Neuronal stem cell (in vitro differentiated cells): Measurements from ENCODE around the gene GRM7.

Source experiments
- DNase-seq: peaks from one replicate; pipeline ENCODE4 v3.0.0-alpha.2; 2013; ENCODE audit warnings: low spot score
- H2AFZ ChIP-seq: one replicate; pipeline ENCODE4 v1.6.1; 2013; ENCODE audit warnings: mild to moderate bottlenecking, low read length, inconsistent platforms
- H2AK5ac ChIP-seq: 2 replicates; pipeline ENCODE4 v1.6.1; 2013; ENCODE audit warnings: low read depth, mild to moderate bottlenecking, inconsistent platforms, low read length, moderate library complexity, mixed read lengths
- H2BK120ac ChIP-seq: 2 replicates; pipeline ENCODE4 v1.6.1; 2013; ENCODE audit warnings: low read depth, mild to moderate bottlenecking, inconsistent platforms, low read length, moderate library complexity, mixed read lengths
- H2BK12ac ChIP-seq: one replicate; pipeline ENCODE4 v1.6.1; 2013; ENCODE audit warnings: low read length, inconsistent platforms
- H2BK15ac ChIP-seq: 2 replicates; pipeline ENCODE4 v1.6.1; 2013; ENCODE audit warnings: mild to moderate bottlenecking, low read length, inconsistent platforms, mixed read lengths
- H2BK5ac ChIP-seq: one replicate; pipeline ENCODE4 v1.6.1; 2013; ENCODE audit warnings: inconsistent platforms, mild to moderate bottlenecking, low read length, moderate library complexity
- H3K14ac ChIP-seq: one replicate; pipeline ENCODE4 v1.6.1; 2013; ENCODE audit warnings: low read length, inconsistent platforms
- H3K18ac ChIP-seq: 2 replicates; pipeline ENCODE4 v1.6.1; 2013; ENCODE audit warnings: low read length, inconsistent platforms
- H3K23ac ChIP-seq: 2 replicates; pipeline ENCODE4 v1.6.1; 2013; ENCODE audit warnings: low read depth, mild to moderate bottlenecking, mixed read lengths, low read length, inconsistent platforms; ENCODE audit not compliant: poor library complexity
- H3K27ac ChIP-seq: replicated peaks from 3 replicates; pipeline ENCODE4 v1.5.1; 2013; ENCODE audit warnings: low read length, inconsistent platforms
- H3K27me3 ChIP-seq, 3 experiments: 2 replicates each; pipeline ENCODE4 v1.6.1; 2013; ENCODE audit warnings: low read length in 3 of 3, mild to moderate bottlenecking in 2 of 3, inconsistent platforms in 1 of 3, low read depth in 1 of 3, mixed read lengths in 1 of 3, moderate library complexity in 1 of 3; ENCODE audit not compliant: control insufficient read depth in 3 of 3, insufficient read depth in 3 of 3
- H3K36me3 ChIP-seq, 2 donors: replicated peaks in 1 of 2; 2 replicates each; pipeline ENCODE4 v1.6.1; 2013; ENCODE audit warnings: low read length in 2 of 2; ENCODE audit not compliant: control insufficient read depth in 2 of 2, insufficient read depth in 2 of 2
- H3K4ac ChIP-seq: 2 replicates; pipeline ENCODE4 v1.6.1; 2013; ENCODE audit warnings: inconsistent platforms, mild to moderate bottlenecking, low read length, moderate library complexity
- H3K4me1 ChIP-seq, 2 donors: 1 replicate in 1 of 2; 2 replicates in 1 of 2; pipeline ENCODE4 v1.6.1; 2013; ENCODE audit warnings: low read length in 2 of 2, low read depth in 1 of 2; ENCODE audit not compliant: control insufficient read depth in 2 of 2, insufficient read depth in 1 of 2
- H3K4me2 ChIP-seq: one replicate; pipeline ENCODE4 v1.6.1; 2013; ENCODE audit warnings: mild to moderate bottlenecking, low read length, inconsistent platforms; ENCODE audit not compliant: insufficient read depth, poor library complexity, severe bottlenecking
- H3K4me3 ChIP-seq, 2 donors: 2 replicates each; pipeline ENCODE4 v1.5.1; 2013; ENCODE audit warnings: low read length in 2 of 2, mild to moderate bottlenecking in 2 of 2, inconsistent platforms in 1 of 2, moderate library complexity in 1 of 2
- H3K79me1 ChIP-seq: one replicate; pipeline ENCODE4 v1.6.1; 2013; ENCODE audit warnings: low read depth, mild to moderate bottlenecking, inconsistent platforms, low read length, moderate library complexity
- H3K9ac ChIP-seq: one replicate; pipeline ENCODE4 v1.6.1; 2013; ENCODE audit warnings: mild to moderate bottlenecking, low read depth, low read length, inconsistent platforms; ENCODE audit not compliant: poor library complexity
- H3K9me3 ChIP-seq, 2 donors: replicated peaks in 1 of 2; 2 replicates each; pipeline versions ENCODE3 to v1.6.1; 2013; ENCODE audit warnings: low read length in 2 of 2, mild to moderate bottlenecking in 2 of 2, inconsistent platforms in 1 of 2, low read depth in 1 of 2, mixed read lengths in 1 of 2, moderate library complexity in 1 of 2; ENCODE audit not compliant: control insufficient read depth in 2 of 2, insufficient read depth in 1 of 2
- H4K8ac ChIP-seq: one replicate; pipeline ENCODE4 v1.6.1; 2013; ENCODE audit warnings: low read depth, mild to moderate bottlenecking, inconsistent platforms, low read length, moderate library complexity
- H4K91ac ChIP-seq: one replicate; pipeline ENCODE4 v1.6.1; 2013; ENCODE audit warnings: low read length, low read depth, mild to moderate bottlenecking, inconsistent platforms; ENCODE audit not compliant: poor library complexity
- whole genome bisulfite sequencing, 2 donors: extraction: QIAGEN DNeasy Blood & Tissue Kit; methylation state at CpG; one replicate each; pipeline ENCODE4 v1.1.7; 2013; ENCODE audit warnings: missing lambda C conversion rate in 2 of 2, mixed read lengths in 1 of 2; ENCODE audit not compliant: insufficient read length in 2 of 2, insufficient replicate concordance in 1 of 2; ENCODE audit errors: extremely low coverage in 2 of 2; 5-methylcytosine and 5-hydroxymethylcytosine counted together

The GRM7 gene

GRCh38 chr3:7684182-7684715 is 823.3 kb downstream of the GRM7 start:
- no peaks in the 10 kb centered on the region for H3K9me3 ChIP-seq
- H2BK12ac ChIP-seq, result no peak overlapping the region
- no peaks in the 10 kb centered on the region for H3K4me1 ChIP-seq
- no peak overlapping the region for H4K91ac ChIP-seq
- H3K23ac ChIP-seq, result no peak overlapping the region
- H3K27ac ChIP-seq, result no peak overlapping the region
- no peak overlapping the region for H3K14ac ChIP-seq
- H2AK5ac ChIP-seq, result no peak overlapping the region
- no peak for DNase-seq
- H2BK120ac ChIP-seq, result no peak overlapping the region
- no peak overlapping the region for H2BK15ac ChIP-seq
- H3K36me3 ChIP-seq, result no peaks in the 10 kb centered on the region
- no peak overlapping the region for H3K4me2 ChIP-seq
- no peak overlapping the region for H3K4me3 ChIP-seq
- no peak overlapping the region for H2AFZ ChIP-seq
- no peak overlapping the region for H3K18ac ChIP-seq
- no peak overlapping the region for H4K8ac ChIP-seq
- H3K4ac ChIP-seq, result no peak overlapping the region
- H2BK5ac ChIP-seq, result no peak overlapping the region
- no CpG with 5 or more reads among the region's 1 CpG for WGBS, 2 donors
- H3K27me3 ChIP-seq, result no peaks in the 10 kb centered on the region
- no peaks in the 10 kb centered on the region for H3K79me1 ChIP-seq
- H3K9ac ChIP-seq, result no peak overlapping the region

- Histone ChIP-seq H3K14ac (no peak overlapping the region), H3K4me1 (no peaks in the 10 kb centered on the region), H2BK120ac (no peak overlapping the region), H3K23ac (no peak overlapping the region), H3K36me3 (no peaks in the 10 kb centered on the region), H2BK5ac (no peak overlapping the region), H3K18ac (no peak overlapping the region), H3K9me3 (no peaks in the 10 kb centered on the region), H2BK12ac (no peak overlapping the region), H2AK5ac (no peak overlapping the region), H3K27ac (no peak overlapping the region), H4K91ac (no peak overlapping the region), H3K4me3 (no peak overlapping the region), H3K4ac (no peak overlapping the region), H3K27me3 (no peaks in the 10 kb centered on the region), H2BK15ac (no peak overlapping the region), H2AFZ (no peak overlapping the region), H3K79me1 (no peaks in the 10 kb centered on the region), H3K4me2 (no peak overlapping the region), H4K8ac (no peak overlapping the region), H3K9ac (no peak overlapping the region)
- WGBS, 2 donors, result no CpG with 5 or more reads among the region's 6 CpGs
- DNase-seq, result no peak
These were observed 826.7 kb downstream of the GRM7 start for GRCh38 chr3:7687428-7688147.

GRCh38 chr3:7692866-7693265 is 832.0 kb downstream of the GRM7 start:
- H3K79me1 ChIP-seq, result no peaks in the 10 kb centered on the region
- no peak overlapping the region for H2BK5ac ChIP-seq
- H2AK5ac ChIP-seq, result no peak overlapping the region
- no peak overlapping the region for H3K14ac ChIP-seq
- no peaks in the 10 kb centered on the region for H3K4me1 ChIP-seq
- no peaks in the 10 kb centered on the region for H3K27me3 ChIP-seq
- no peak overlapping the region for H3K4ac ChIP-seq
- DNase-seq, result no peak
- no peak overlapping the region for H2AFZ ChIP-seq
- no peak overlapping the region for H4K91ac ChIP-seq
- no peaks in the 10 kb centered on the region for H3K9me3 ChIP-seq
- H2BK12ac ChIP-seq, result no peak overlapping the region
- no peak overlapping the region for H3K9ac ChIP-seq
- H2BK120ac ChIP-seq, result no peak overlapping the region
- H3K23ac ChIP-seq, result no peak overlapping the region
- no peak overlapping the region for H3K27ac ChIP-seq
- H4K8ac ChIP-seq, result no peak overlapping the region
- H3K4me3 ChIP-seq, result no peak overlapping the region
- H3K36me3 ChIP-seq, result no peaks in the 10 kb centered on the region
- H3K18ac ChIP-seq, result no peak overlapping the region
- no CpG with 5 or more reads among the region's 3 CpGs for WGBS, 2 donors
- no peak overlapping the region for H2BK15ac ChIP-seq
- H3K4me2 ChIP-seq, result no peak overlapping the region

- WGBS, 2 donors, result no CpG with 5 or more reads among the region's 2 CpGs
These were observed 833.1 kb downstream of the GRM7 start for GRCh38 chr3:7693976-7694375.

More at GRCh38 chr3:7693976-7694375, 833.1 kb downstream of the GRM7 start:
- Histone ChIP-seq H3K4me2 (no peak overlapping the region), H3K4ac (no peak overlapping the region), H3K79me1 (no peaks in the 10 kb centered on the region), H3K9ac (no peak overlapping the region), H2AK5ac (no peak overlapping the region), H3K4me1 (no peaks in the 10 kb centered on the region), H3K27me3 (no peaks in the 10 kb centered on the region), H3K14ac (no peak overlapping the region), H2BK12ac (no peak overlapping the region), H3K36me3 (no peaks in the 10 kb centered on the region), H3K9me3 (no peaks in the 10 kb centered on the region), H3K27ac (no peak overlapping the region), H4K91ac (no peak overlapping the region), H2BK120ac (no peak overlapping the region), H4K8ac (no peak overlapping the region), H2AFZ (no peak overlapping the region), H2BK5ac (no peak overlapping the region), H3K4me3 (no peak overlapping the region), H3K18ac (no peak overlapping the region), H2BK15ac (no peak overlapping the region), H3K23ac (no peak overlapping the region)
- no peak for DNase-seq
